ENCODE data around the gene FIBCD1. TPM values are rescaled to one million over a fixed set of nuclear protein-coding genes. Genes with fewer than 3 reads are reported as not detected.

Gene FIBCD1
- total and polyA plus RNA-seq, 7 donors, result 0.01 TPM; not detected in 6

DNA sequence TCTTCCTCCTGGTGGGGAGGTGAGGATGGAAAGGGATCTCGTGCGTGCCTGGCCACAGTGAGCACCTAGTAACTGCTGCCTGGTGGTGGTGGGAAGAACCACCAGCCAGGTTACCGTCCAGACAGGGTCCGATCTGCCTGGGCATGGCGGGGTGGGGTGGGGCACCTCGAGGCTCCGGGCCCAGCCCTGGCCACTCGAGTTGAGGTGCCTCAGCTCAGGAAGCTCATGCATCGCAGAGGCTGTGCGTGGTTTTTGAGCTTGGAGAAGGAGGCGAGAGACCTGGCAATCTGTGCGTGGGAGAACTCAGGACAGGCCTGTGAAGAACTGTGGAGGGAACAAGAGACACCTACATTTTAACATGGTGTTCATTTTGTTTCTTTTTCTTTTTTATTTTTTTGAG, 31.0 kb upstream of the FIBCD1 start:
- Histone ChIP-seq H3K27ac (no peak overlapping the region), H3K9me3 (no peaks in the 10 kb centered on the region), H3K4me3 (no peak overlapping the region), H3K4me1 (no peaks in the 10 kb centered on the region), H3K27me3 (ENCODE audit: insufficient read depth in 3 of 3, low read length in 2 of 3) (peaks cover 0 to 25% (median 13%) of the 10 kb centered on the region in 3 donors), H3K36me3 (ENCODE audit: insufficient read depth in 1 of 2, low read depth in 1 of 2) (no peaks in the 10 kb centered on the region)
- no peak for DNase-seq
- TF ChIP-seq, protein P1, sequence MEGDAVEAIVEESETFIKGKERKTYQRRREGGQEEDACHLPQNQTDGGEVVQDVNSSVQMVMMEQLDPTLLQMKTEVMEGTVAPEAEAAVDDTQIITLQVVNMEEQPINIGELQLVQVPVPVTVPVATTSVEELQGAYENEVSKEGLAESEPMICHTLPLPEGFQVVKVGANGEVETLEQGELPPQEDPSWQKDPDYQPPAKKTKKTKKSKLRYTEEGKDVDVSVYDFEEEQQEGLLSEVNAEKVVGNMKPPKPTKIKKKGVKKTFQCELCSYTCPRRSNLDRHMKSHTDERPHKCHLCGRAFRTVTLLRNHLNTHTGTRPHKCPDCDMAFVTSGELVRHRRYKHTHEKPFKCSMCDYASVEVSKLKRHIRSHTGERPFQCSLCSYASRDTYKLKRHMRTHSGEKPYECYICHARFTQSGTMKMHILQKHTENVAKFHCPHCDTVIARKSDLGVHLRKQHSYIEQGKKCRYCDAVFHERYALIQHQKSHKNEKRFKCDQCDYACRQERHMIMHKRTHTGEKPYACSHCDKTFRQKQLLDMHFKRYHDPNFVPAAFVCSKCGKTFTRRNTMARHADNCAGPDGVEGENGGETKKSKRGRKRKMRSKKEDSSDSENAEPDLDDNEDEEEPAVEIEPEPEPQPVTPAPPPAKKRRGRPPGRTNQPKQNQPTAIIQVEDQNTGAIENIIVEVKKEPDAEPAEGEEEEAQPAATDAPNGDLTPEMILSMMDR (IDR thresholded peaks at IDR 0.05), result no peak
- WGBS, 3 donors, result 85 to 90% (median 89%) methylated on average over 12 of the region's 12 CpGs
- intact Hi-C loops (cut with DNase I), result no loop called here
- no peak for ATAC-seq

DNA sequence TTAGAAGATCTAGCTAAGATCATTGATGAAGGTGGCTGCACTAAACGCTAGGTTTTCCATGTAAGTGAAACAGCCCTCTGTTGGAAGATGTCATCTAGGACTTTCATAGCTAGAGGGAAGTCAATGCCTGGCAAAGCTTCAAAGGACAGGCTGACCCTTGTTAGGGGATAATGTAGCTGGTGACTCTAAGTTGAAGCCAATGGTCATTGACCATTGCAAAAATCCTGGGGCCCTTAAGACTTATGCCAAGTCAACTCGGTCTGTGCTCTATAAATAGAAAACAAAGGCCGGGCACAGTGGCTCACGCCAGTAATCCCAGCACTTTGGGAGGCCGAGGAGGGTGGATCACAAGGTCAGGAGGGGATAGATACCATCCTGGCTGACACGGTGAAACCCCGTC, 26.6 kb upstream of the FIBCD1 start:
- TF ChIP-seq, protein P1 (IDR thresholded peaks at IDR 0.05), result no peak
- intact Hi-C loops (cut with DNase I), result no loop called here
- Histone ChIP-seq H3K36me3 (ENCODE audit: insufficient read depth in 1 of 2, low read depth in 1 of 2) (no peaks in the 10 kb centered on the region), H3K4me1 (no peaks in the 10 kb centered on the region), H3K27ac (no peak overlapping the region), H3K9me3 (no peaks in the 10 kb centered on the region), H3K4me3 (no peak overlapping the region), H3K27me3 (ENCODE audit: insufficient read depth in 3 of 3, low read length in 2 of 3) (peaks cover 0 to 4% (median 0%) of the 10 kb centered on the region in 3 donors)
- DNase-seq, result no peak
- 38 to 50% (median 43%) methylated on average over 7 of the region's 7 CpGs for WGBS, 3 donors
- no peak for ATAC-seq

DNA sequence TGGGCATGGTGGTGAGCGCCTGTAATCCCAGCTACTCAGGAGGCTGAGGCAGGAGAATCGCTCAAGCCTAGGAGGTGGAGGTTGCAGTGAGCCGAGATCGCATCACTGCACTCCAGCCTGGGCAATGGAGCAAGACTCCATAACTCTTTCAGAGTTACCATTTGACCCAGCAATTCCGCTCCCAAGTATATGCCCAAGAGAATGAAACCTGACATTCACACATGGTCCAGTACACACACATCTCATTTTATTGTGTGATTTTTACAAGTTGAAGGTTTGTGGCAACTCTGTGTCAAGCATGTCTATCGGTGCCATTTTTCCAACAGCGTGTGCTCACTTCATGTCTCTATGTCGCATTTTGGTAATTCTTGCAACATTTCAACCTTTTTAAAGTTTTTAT, 24.9 kb upstream of the FIBCD1 start:
- no peak for DNase-seq
- no peaks in the 10 kb centered on the region for H3K36me3 ChIP-seq (ENCODE audit: insufficient read depth in 1 of 2, low read depth in 1 of 2)
- WGBS, 3 donors, result 98 to 99% (median 98%) methylated on average over 8 of the region's 8 CpGs
- TF ChIP-seq, protein P1 (IDR thresholded peaks at IDR 0.05), result no peak
- no peaks in the 10 kb centered on the region for H3K9me3 ChIP-seq
- H3K27ac ChIP-seq, result no peak overlapping the region
- no peak overlapping the region for H3K4me3 ChIP-seq
- intact Hi-C loops (cut with DNase I), result no loop called here
- no peaks in the 10 kb centered on the region for H3K4me1 ChIP-seq
- ATAC-seq, result no peak
- peaks cover 0 to 4% (median 0%) of the 10 kb centered on the region in 3 donors for H3K27me3 ChIP-seq (ENCODE audit: insufficient read depth in 3 of 3, low read length in 2 of 3)

DNA sequence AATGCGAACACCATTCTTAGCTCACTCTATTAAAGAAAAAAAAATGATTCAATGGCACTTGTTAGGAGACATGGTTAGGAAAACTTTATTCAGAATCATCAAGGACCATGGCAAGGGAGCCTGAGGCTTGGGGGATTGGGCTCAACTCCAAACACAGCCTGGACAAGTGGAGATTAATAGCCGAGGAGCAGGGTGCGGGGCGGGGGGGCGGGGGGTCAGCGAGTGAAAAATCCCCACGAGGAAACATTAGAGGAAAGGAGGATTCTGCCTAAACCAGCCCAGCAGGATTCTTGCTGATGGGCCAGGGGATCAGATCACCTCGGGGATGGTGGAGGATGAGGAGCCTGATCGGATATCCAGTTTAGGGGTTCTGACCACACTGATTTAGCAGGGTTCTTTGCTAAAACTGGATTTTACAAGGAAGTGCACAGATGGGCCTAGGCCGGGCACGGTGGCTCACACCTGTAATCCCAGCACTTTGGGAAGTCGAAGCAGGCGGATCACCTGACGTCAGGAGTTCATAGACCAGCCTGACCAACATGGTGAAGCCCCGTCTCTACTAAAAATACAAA, 24.4 kb upstream of the FIBCD1 start:
- intact Hi-C loops (cut with DNase I), result no loop called here
- H3K27me3 ChIP-seq (ENCODE audit: insufficient read depth in 3 of 3, low read length in 2 of 3), result peaks cover 0 to 4% (median 0%) of the 10 kb centered on the region in 3 donors
- no peak overlapping the region for H3K4me3 ChIP-seq
- 76 to 82% (median 79%) methylated on average over 15 of the region's 15 CpGs for WGBS, 3 donors
- H3K27ac ChIP-seq, result no peak overlapping the region
- H3K4me1 ChIP-seq, result no peaks in the 10 kb centered on the region
- H3K9me3 ChIP-seq, result no peaks in the 10 kb centered on the region
- DNase-seq (no peak), ATAC-seq (no peak)
- no peaks in the 10 kb centered on the region for H3K36me3 ChIP-seq (ENCODE audit: insufficient read depth in 1 of 2, low read depth in 1 of 2)
- TF ChIP-seq, protein P1 (IDR thresholded peaks at IDR 0.05), result no peak
